GM19351 (cell line): ENCODE results near the gene STUB1.

Source experiments
- ATAC-seq: cut with Tn5 transposase; IDR thresholded peaks from one replicate; pipeline ENCODE4 v1.9.1; 2021; ENCODE audit warnings: mild to moderate bottlenecking, moderate library complexity; ENCODE audit not compliant: unreplicated experiment

The STUB1 gene

GRCh38 chr16:662597-662996 lies 17.6 kb upstream of the STUB1 start:
- ATAC-seq, result no peak

DNA sequence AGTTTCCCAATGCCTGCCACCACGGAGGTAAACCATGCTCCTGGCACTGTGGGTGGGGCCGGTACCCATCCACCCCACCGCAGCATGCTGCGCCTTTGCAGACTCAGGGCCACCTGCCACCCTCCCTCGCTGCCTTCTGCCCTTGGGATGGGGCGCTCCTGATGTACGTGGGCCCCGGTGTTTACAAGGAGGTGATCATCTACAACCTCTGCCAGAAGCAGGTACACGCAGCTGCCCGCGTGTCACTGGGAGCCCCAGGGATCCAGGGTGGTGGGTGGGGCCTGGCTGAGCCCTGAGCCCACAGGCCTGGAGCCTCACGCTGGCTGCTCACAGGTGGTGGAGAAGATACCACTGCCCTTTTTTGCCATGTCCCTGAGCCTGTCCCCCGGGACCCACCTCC lies 13.6 kb upstream of the STUB1 start:
- ATAC-seq, result no peak

GRCh38 chr16:667113-667779 lies 13.0 kb upstream of the STUB1 start:
- no peak for ATAC-seq

DNA sequence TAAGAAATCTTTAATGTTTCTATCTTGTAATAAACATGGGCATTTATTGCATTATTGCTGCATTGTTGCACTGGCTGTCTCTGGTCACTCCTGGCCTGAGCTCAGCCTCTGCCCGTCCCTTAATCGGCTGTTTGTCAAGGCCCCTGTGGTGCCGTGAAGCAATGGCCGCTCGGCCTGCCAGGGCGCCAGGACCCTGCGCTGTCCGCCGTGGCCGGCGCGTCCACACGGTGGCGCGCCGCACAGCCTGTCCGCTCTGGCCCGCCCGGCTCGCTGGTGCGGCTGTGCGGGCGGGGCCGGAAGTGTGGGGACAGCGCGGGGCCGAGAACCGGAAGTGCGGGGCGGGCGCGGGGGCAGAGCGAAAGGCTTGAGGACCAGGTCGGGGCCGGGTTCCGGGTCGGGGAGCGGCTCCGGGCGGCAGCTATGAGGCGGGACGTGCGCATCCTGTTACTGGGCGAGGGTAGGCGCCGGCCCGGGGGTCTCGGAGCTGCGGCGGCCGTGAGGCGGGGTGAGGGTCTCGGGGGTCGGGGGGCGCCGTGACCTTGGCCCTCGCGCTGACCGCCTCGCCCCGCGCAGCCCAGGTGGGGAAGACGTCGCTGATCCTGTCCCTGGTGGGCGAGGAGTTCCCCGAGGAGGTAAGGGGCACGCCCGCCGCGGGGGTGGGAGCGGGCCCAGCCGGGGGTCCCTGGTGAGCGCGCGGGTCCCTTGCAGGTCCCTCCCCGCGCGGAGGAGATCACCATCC lies 12.3 kb upstream of the STUB1 start, which contains the start of gene RHOT2:
RHOT2 (plus strand) TSS at position 353 of the 739 bp plus-strand sequence; CDS start at position 421, 68 bp downstream.
- peak; percentile 93 for ATAC-seq

DNA sequence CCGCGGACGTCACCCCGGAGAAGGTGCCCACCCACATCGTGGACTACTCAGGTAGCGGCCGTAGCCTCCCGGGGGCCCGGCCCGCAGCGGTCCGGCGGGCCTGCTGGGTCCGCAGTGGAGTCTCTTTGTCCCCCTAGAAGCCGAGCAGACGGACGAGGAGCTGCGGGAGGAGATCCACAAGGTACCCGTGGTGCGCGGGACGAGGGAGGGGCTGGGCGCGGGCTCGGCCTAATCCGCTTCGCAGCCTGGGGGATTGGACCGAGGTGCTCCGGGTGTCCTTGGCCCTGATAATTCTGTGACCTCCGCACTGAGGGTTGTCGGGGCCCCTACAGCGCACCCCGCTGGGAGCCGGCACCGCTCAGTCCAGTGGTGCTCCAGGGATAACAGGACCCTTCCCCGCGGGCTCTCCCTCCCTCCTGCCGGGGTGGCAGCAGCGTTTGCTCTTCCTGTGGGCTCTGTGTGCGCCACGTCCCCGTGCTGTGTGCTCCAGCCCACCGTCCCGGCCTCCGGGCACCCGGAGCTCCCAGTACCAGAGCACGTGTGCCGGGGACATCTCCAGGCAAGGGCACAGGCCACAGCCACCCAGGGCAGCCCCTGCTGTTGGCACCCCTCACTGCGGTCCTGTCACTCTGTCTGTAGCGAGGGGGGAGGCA lies 11.6 kb upstream of the STUB1 start:
- ATAC-seq, result no peak

- no peak for ATAC-seq
Measured at GRCh38 chr16:669666-670065, 10.5 kb upstream of the STUB1 start.

DNA sequence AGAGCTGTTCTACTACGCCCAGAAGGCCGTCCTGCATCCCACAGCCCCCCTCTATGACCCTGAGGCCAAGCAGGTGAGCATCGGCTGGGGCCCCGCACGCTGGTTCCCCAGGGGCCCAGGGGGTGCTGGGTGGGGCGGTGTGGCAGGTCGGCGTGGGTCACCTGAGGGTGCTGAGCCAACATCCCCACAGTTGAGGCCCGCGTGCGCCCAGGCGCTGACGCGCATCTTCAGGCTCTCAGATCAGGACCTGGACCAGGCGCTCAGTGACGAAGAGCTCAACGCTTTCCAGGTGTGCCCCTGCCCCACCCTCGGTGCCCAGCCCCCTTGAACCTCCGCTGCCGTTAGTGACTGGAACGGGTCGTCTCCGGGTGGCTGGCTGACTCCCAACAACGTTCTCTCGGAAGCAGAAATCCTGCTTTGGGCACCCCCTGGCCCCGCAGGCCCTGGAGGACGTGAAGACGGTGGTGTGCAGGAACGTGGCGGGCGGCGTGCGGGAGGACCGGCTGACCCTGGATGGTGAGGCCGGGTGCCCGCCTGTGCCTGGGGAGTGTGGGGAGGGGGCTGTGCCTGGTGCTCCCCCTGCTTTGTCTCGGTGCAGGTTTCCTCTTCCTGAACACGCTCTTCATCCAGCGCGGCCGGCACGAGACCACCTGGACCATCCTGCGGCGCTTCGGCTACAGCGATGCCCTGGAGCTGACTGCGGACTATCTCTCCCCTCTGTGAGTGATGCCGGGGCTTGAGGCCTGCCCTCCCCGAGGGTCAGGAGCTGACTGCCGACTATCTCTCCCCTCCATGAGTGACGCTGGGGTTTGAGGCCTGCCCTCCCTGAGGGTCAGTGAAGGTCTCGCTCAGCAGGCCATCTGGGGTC lies 9.5 kb upstream of the STUB1 start:
- no peak for ATAC-seq

DNA sequence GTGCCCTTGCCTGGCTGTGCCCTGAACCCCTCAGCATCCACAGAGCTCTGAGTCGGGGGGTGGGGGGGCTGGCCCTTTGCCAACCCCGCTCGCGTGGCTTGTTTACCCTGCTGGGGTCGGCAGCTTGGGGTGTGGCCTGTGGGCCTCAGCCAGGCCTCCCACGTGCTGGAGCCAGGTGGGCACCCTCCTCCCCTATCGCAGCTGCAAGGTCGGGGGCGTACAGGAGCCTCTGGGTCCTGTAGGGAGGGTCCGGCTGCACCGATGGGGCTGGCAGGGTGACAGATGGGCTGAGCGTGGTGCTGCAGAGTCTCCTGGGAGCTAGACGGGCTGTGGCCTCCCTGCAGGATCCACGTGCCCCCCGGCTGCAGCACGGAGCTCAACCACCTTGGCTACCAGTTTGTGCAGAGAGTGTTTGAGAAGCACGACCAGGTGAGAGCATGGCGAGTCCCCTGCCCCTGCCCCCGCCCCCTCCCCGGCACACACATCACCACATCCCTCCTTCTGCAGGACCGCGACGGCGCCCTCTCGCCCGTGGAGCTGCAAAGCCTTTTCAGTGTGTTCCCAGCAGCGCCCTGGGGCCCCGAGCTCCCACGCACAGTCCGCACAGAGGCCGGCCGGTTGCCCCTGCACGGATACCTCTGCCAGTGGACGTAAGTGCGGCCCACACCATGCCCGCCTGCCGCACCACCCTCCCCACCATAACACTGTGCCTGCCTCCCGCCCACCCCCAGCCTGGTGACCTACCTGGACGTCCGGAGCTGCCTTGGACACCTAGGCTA lies 8.7 kb upstream of the STUB1 start:
- ATAC-seq, result no peak

DNA sequence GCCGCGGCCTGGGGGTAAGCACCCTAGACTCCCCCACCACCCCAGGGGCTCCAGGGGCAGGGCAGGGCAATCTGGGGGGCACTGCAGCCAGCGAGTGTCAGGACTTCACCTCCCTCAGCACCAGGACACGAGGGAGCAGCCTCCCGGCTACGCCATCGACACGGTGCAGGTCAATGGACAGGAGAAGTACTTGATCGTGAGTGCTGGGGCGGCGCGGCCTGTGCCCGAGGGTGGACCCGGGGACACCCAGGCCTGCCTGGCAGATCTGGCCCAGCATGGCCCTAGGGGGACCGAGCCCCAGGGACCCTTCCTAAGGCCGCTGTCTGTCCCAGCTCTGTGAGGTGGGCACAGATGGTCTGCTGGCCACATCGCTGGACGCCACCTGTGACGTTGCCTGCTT lies 7.8 kb upstream of the STUB1 start:
- ATAC-seq, result no peak

- no peak for ATAC-seq
Measured at GRCh38 chr16:672851-673250, 7.4 kb upstream of the STUB1 start.

DNA sequence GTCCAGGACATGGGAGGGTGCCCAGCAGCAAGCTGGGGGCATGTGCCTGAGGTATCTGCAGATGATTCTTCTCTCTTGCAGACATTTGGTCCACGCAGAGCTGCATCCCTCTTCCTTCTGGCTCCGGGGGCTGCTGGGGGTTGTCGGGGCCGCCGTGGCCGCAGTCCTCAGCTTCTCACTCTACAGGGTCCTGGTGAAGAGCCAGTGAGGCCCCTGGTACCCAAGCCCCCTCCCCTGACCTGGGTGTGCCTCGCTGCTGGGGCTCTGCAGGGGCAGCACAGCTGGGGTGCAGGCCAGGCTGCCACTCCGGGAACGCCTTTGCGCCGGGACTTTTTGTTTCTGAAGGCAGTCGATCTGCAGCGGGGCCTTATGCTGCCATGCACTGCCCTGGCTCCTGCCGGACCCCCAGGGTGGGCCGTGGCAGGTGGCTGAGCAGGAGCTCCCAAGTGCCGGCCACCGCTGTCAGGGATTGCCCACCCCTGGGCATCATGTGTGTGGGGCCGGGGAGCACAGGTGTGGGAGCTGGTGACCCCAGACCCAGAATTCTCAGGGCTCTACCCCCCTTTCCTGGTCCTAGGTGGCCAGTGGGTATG lies 6.7 kb upstream of the STUB1 start:
- no peak for ATAC-seq

GRCh38 chr16:674214-674881 lies 5.9 kb upstream of the STUB1 start:
- no peak for ATAC-seq

DNA sequence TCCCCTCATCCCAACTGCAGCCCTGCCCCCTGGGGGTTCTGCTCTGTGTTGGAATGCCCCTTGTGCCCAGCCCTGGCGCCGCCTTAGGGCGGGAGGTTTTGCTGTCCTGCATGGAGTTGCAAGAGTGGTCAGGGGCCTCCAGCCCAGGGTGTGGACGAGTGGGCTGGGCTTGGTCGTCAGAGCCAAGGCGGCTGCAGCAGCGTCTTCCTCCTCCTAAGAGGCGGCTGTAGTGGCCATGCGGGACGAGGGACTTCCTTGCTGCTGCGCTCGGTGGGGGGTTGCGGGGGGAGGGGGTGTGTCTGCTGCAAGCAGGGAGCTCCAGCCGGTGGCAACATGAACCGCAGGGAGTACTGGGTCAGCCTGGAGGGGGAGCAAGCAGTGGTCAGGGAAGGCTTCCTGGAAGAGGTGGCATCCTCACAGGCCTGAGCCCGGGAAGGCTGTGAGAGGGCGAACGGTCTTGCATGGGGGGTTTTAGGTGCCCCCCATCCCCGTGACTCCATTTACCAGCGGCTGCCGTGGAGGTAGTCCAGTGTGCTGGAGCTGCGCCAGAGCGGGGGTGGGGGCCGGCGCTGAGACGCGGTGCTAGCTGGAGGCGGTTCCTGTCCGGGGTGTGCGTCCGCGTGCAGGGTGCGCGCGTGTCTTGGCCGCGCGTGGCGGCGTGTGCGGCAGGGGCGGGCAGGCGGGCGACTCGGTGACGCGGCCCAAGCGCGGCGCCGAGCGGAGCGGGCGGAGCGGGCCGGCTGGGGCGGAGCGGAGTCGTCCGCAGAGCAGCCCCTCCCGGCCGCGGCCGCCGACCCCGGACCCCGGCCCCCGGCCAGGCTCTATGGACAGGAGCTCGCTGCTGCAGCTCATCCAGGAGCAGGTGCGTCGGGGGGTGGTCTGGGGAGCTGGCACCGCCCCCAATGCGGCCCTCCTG lies 5.0 kb upstream of the STUB1 start, which contains the start of gene RHBDL1:
RHBDL1 (plus strand) TSS at position 704 of the 916 bp plus-strand sequence; CDS start at position 824, 120 bp downstream.
- ATAC-seq, result no peak

DNA sequence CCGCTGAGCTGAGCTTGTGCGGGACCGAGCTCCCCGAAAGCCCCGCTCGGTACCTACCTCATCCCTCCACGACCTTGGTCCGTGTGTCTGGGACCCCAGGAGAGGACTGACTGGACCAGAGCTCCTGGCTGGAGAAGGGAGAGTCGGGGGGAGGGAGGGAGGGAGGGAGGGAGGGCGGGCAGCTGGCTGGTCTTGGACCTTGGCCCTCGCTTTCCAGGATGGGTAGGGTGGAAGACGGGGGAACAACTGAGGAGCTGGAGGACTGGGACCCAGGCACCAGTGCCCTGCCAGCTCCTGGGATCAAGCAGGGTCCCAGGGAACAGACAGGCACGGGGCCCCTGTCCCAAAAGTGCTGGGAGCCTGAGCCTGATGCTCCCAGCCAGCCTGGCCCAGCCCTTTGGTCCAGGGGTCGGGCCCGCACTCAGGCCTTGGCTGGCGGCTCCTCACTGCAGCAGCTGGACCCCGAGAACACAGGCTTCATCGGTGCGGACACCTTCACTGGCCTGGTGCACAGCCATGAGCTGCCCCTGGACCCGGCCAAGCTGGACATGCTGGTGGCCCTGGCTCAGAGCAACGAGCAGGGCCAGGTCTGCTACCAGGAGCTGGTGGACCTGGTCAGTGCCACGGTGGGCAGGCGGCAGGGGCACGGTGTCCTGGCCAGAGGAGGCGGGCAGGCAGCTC lies 4.2 kb upstream of the STUB1 start:
- no peak for ATAC-seq

- no peak for ATAC-seq
Measured at GRCh38 chr16:676565-676902, 3.7 kb upstream of the STUB1 start.

DNA sequence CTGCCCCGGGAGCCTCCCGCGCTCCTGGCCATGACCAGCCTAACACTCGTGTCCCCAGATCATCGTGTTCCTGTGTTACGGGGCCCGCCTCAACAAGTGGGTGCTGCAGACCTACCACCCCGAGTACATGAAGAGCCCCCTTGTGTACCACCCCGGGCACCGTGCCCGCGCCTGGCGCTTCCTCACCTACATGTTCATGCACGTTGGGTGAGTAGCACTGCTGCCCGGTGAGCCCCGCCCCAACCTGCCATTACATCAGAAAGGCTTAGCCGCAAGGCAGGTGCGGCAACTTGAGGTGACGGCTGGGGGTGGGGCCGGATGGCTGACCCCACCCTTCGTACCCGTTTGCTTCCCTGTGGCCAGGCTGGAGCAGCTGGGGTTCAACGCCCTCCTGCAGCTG lies 3.3 kb upstream of the STUB1 start:
- ATAC-seq, result no peak

- ATAC-seq, result no peak
Measured at GRCh38 chr16:677316-678190, 2.7 kb upstream of the STUB1 start.
